ENCODE measurements around the gene TARS3. TPM values are rescaled to one million over a fixed set of nuclear protein-coding genes. Genes with fewer than 3 reads are reported as not detected.

Gene TARS3
- total RNA-seq, 4 donors from 2014 or later: 33.9 to 43.7 (median 36.4) TPM

- Histone ChIP-seq H3K36me3 (peaks cover 9 to 59% (median 9%) of the 10 kb centered on the region in 3 donors), H3K4me1 (peaks cover 0 to 47% (median 24%) of the 10 kb centered on the region in 4 donors)
- WGBS, 2 donors: 90 to 93% methylated on average over 6 of the region's 6 CpGs
These were observed 75.9 kb downstream of the TARS3 start for GRCh38 chr15:101648356-101648755.

DNA sequence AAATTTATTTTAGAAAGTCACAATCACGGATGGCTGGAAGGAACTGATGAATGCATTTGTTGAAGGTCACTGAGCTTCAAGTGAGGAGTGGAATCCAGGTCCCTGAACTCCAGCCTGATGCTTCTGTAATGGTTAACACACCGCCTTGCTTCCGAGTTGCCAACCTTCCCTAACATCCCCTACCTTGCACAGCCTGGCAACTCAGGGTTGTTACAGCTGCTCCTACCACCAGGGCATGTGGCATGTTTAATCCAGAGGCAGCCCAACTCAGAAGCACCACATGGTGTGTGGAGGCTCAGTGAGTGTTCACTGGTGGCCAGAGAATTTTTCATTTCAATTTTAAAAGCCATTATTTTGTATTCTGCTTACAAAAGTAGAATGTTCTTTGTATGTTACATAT lies 77.0 kb downstream of the TARS3 start:
- Histone ChIP-seq H3K9me3 (no peaks in the 10 kb centered on the region), H3K27ac (no peak overlapping the region), H3K36me3 (peaks cover 9 to 70% (median 9%) of the 10 kb centered on the region in 3 donors), H3K27me3 (no peaks in the 10 kb centered on the region), H3K4me1 (peaks cover 0 to 45% (median 22%) of the 10 kb centered on the region in 4 donors), H3K4me3 (no peak overlapping the region)
- TF ChIP-seq, protein P1, sequence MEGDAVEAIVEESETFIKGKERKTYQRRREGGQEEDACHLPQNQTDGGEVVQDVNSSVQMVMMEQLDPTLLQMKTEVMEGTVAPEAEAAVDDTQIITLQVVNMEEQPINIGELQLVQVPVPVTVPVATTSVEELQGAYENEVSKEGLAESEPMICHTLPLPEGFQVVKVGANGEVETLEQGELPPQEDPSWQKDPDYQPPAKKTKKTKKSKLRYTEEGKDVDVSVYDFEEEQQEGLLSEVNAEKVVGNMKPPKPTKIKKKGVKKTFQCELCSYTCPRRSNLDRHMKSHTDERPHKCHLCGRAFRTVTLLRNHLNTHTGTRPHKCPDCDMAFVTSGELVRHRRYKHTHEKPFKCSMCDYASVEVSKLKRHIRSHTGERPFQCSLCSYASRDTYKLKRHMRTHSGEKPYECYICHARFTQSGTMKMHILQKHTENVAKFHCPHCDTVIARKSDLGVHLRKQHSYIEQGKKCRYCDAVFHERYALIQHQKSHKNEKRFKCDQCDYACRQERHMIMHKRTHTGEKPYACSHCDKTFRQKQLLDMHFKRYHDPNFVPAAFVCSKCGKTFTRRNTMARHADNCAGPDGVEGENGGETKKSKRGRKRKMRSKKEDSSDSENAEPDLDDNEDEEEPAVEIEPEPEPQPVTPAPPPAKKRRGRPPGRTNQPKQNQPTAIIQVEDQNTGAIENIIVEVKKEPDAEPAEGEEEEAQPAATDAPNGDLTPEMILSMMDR (IDR thresholded peaks at IDR 0.05): no peak
- TF ChIP-seq POLR2A (IDR thresholded peaks at IDR 0.05) (no peak), EP300 (IDR thresholded peaks at IDR 0.05) (no peak)
- no peak for DNase-seq (ENCODE audit: low spot score in 2 of 2)
- WGBS, 2 donors: 51 to 72% methylated on average over 3 of the region's 3 CpGs

More at GRCh38 chr15:101648356-101648755, 75.9 kb downstream of the TARS3 start:
- H3K27ac ChIP-seq: no peak overlapping the region
- H3K9me3 ChIP-seq: no peaks in the 10 kb centered on the region
- no peak overlapping the region for H3K4me3 ChIP-seq
- DNase-seq (ENCODE audit: low spot score in 2 of 2): no peak
- TF ChIP-seq EP300 (IDR thresholded peaks at IDR 0.05) (no peak), POLR2A (IDR thresholded peaks at IDR 0.05) (no peak)
- TF ChIP-seq, protein P1 (IDR thresholded peaks at IDR 0.05): no peak
- no peaks in the 10 kb centered on the region for H3K27me3 ChIP-seq

GRCh38 chr15:101646672-101647071 lies 77.6 kb downstream of the TARS3 start:
- WGBS, 2 donors: 63 to 64% methylated on average over 8 of the region's 8 CpGs
- TF ChIP-seq POLR2A (IDR thresholded peaks at IDR 0.05) (no peak), EP300 (IDR thresholded peaks at IDR 0.05) (no peak)
- TF ChIP-seq, protein P1 (IDR thresholded peaks at IDR 0.05): no peak

GRCh38 chr15:101642361-101642760 lies 81.9 kb downstream of the TARS3 start:
- H3K27ac ChIP-seq: peak overlapping the region in 2 of 4 donors; percentile 31 to 61
- H3K36me3 ChIP-seq: peaks cover 9 to 82% (median 9%) of the 10 kb centered on the region in 3 donors
- WGBS, 2 donors: 43 to 48% methylated on average over 11 of the region's 11 CpGs

More at GRCh38 chr15:101646672-101647071, 77.6 kb downstream of the TARS3 start:
- no peak overlapping the region for H3K4me3 ChIP-seq
- H3K9me3 ChIP-seq: no peaks in the 10 kb centered on the region
- no peak overlapping the region for H3K27ac ChIP-seq
- no peak for DNase-seq (ENCODE audit: low spot score in 2 of 2)
- H3K4me1 ChIP-seq: peaks cover 0 to 50% (median 25%) of the 10 kb centered on the region in 4 donors
- H3K27me3 ChIP-seq: no peaks in the 10 kb centered on the region
- H3K36me3 ChIP-seq: peaks cover 9 to 73% (median 9%) of the 10 kb centered on the region in 3 donors

DNA sequence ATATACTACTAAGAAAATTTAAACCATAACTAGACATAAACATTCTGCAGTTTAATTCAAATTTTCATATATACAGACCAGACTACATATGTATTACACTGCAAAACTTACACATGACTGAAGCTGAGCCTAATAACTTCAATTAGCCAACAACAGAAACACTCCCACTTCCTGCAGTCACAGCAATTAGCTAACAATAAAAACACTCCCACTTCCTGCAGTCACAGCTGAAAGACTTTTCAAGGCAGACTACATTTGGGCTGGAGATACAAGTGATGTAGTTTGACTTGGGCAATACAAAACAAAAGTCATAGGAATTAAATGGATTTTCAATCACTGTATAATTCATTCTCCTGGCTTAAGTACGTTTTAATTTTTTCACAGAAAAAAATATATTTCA lies 82.4 kb downstream of the TARS3 start:
- no peak overlapping the region for H3K4me3 ChIP-seq
- peak overlapping the region in 1 of 4 donors; percentile 61 for H3K27ac ChIP-seq
- no peak for TF ChIP-seq POLR2A (IDR thresholded peaks at IDR 0.05)
- TF ChIP-seq, protein P1 (IDR thresholded peaks at IDR 0.05): no peak
- no peak for TF ChIP-seq EP300 (IDR thresholded peaks at IDR 0.05)
- DNase-seq (ENCODE audit: low spot score in 2 of 2): no peak
- H3K4me1 ChIP-seq: peaks cover 0 to 24% (median 9%) of the 10 kb centered on the region in 4 donors
- WGBS, 2 donors: 48 to 62% methylated on average over 1 of the region's 1 CpG
- H3K9me3 ChIP-seq: no peaks in the 10 kb centered on the region
- peaks cover 9 to 78% (median 9%) of the 10 kb centered on the region in 3 donors for H3K36me3 ChIP-seq
- H3K27me3 ChIP-seq: no peaks in the 10 kb centered on the region

More at GRCh38 chr15:101642361-101642760, 81.9 kb downstream of the TARS3 start:
- DNase-seq (ENCODE audit: low spot score in 2 of 2): no peak
- H3K4me3 ChIP-seq: no peak overlapping the region
- TF ChIP-seq POLR2A (IDR thresholded peaks at IDR 0.05): no peak
- TF ChIP-seq, protein P1 (IDR thresholded peaks at IDR 0.05): no peak
- no peak for TF ChIP-seq EP300 (IDR thresholded peaks at IDR 0.05)
- H3K27me3 ChIP-seq: no peaks in the 10 kb centered on the region
- H3K9me3 ChIP-seq: no peaks in the 10 kb centered on the region
- peaks cover 0 to 29% (median 9%) of the 10 kb centered on the region in 4 donors for H3K4me1 ChIP-seq
